ENCODE results near the gene POLR2F. TPM values are rescaled to one million over a fixed set of nuclear protein-coding genes. Genes with fewer than 3 reads are reported as not detected.

Gene POLR2F
- total RNA-seq, 1 donor from 2014 or later = 58.9 TPM

GRCh38 chr22:37961062-37961461 is 7.6 kb downstream of the POLR2F start:
- no peaks in the 10 kb centered on the region for H3K9me3 Mint-ChIP-seq (ENCODE audit: unreplicated experiment)
- TF ChIP-seq CTCF (IDR thresholded peaks at IDR 0.05; ENCODE audit: unreplicated experiment) = no peak
- H3K36me3 Mint-ChIP-seq (ENCODE audit: low read depth, unreplicated experiment) = peaks cover 38% of the 10 kb centered on the region
- no peak for DNase-seq (ENCODE audit: low spot score)
- H3K4me3 Mint-ChIP-seq (ENCODE audit: unreplicated experiment) = no peak overlapping the region
- no peak overlapping the region for H3K27ac Mint-ChIP-seq (ENCODE audit: unreplicated experiment)
- H3K27me3 Mint-ChIP-seq (ENCODE audit: unreplicated experiment) = peaks cover 3% of the 10 kb centered on the region
- H3K4me1 Mint-ChIP-seq (ENCODE audit: unreplicated experiment) = peaks cover 4% of the 10 kb centered on the region

- TF ChIP-seq CTCF (IDR thresholded peaks at IDR 0.05; ENCODE audit: unreplicated experiment) = no peak
- Mint-ChIP-seq H3K4me3 (ENCODE audit: unreplicated experiment) (peak overlapping the region; percentile 12), H3K27ac (ENCODE audit: unreplicated experiment) (peak overlapping the region; percentile 33), H3K27me3 (ENCODE audit: unreplicated experiment) (peaks cover 5% of the 10 kb centered on the region), H3K9me3 (ENCODE audit: unreplicated experiment) (no peaks in the 10 kb centered on the region), H3K4me1 (ENCODE audit: unreplicated experiment) (peaks cover 22% of the 10 kb centered on the region), H3K36me3 (ENCODE audit: low read depth, unreplicated experiment) (peaks cover 27% of the 10 kb centered on the region)
- DNase-seq (ENCODE audit: low spot score) = no peak
These were observed 12.6 kb downstream of the POLR2F start for GRCh38 chr22:37965940-37966664.

GRCh38 chr22:37967147-37967546 is 13.6 kb downstream of the POLR2F start:
- H3K4me1 Mint-ChIP-seq (ENCODE audit: unreplicated experiment) = peaks cover 22% of the 10 kb centered on the region
- H3K27me3 Mint-ChIP-seq (ENCODE audit: unreplicated experiment) = peaks cover 7% of the 10 kb centered on the region
- no peak for DNase-seq (ENCODE audit: low spot score)
- peak overlapping the region; percentile 77 for H3K27ac Mint-ChIP-seq (ENCODE audit: unreplicated experiment)
- no peak for TF ChIP-seq CTCF (IDR thresholded peaks at IDR 0.05; ENCODE audit: unreplicated experiment)
- no peaks in the 10 kb centered on the region for H3K9me3 Mint-ChIP-seq (ENCODE audit: unreplicated experiment)
- no peak overlapping the region for H3K4me3 Mint-ChIP-seq (ENCODE audit: unreplicated experiment)
- H3K36me3 Mint-ChIP-seq (ENCODE audit: low read depth, unreplicated experiment) = peaks cover 22% of the 10 kb centered on the region

- peaks cover 25% of the 10 kb centered on the region for H3K36me3 Mint-ChIP-seq (ENCODE audit: low read depth, unreplicated experiment)
- no peak for TF ChIP-seq CTCF (IDR thresholded peaks at IDR 0.05; ENCODE audit: unreplicated experiment)
- no peak for DNase-seq (ENCODE audit: low spot score)
- H3K4me3 Mint-ChIP-seq (ENCODE audit: unreplicated experiment) = no peak overlapping the region
- H3K9me3 Mint-ChIP-seq (ENCODE audit: unreplicated experiment) = no peaks in the 10 kb centered on the region
- peaks cover 7% of the 10 kb centered on the region for H3K27me3 Mint-ChIP-seq (ENCODE audit: unreplicated experiment)
- H3K4me1 Mint-ChIP-seq (ENCODE audit: unreplicated experiment) = peaks cover 22% of the 10 kb centered on the region
- peak overlapping the region; percentile 77 for H3K27ac Mint-ChIP-seq (ENCODE audit: unreplicated experiment)
These were observed 14.3 kb downstream of the POLR2F start for GRCh38 chr22:37967637-37968451.
